ENCODE results near the gene CFAP92.

Gene CFAP92

GRCh38 chr3:128872744-128873143 lies 121.1 kb downstream of the CFAP92 start:
- H3K9me3 ChIP-seq (ENCODE audit: low read length): no peaks in the 10 kb centered on the region
- no peaks in the 10 kb centered on the region for H3F3A ChIP-seq (ENCODE audit: insufficient read depth, low read length)
- no peak for TF ChIP-seq CTCF (IDR thresholded peaks at IDR 0.05; ENCODE audit: low read length)
- no peak for TF ChIP-seq EZH2 (IDR thresholded peaks at IDR 0.05; ENCODE audit: borderline replicate concordance, low read length)
- H2AFZ ChIP-seq (ENCODE audit: low read length): no peak overlapping the region
- peaks cover 8% of the 10 kb centered on the region for H3K4me1 ChIP-seq (ENCODE audit: insufficient read depth, low read length, severe bottlenecking)
- H3K36me3 ChIP-seq (ENCODE audit: insufficient read depth, low read length): peaks cover 4% of the 10 kb centered on the region; the same call in 1 of the 2 replicates
- H3K27me3 ChIP-seq (ENCODE audit: insufficient read depth, low read length): no peaks in the 10 kb centered on the region
- H3K4me3 ChIP-seq (ENCODE audit: low read depth, low read length, poor library complexity, severe bottlenecking): no peak overlapping the region
- H3K79me2 ChIP-seq (ENCODE audit: insufficient read depth, low read length): no peaks in the 10 kb centered on the region
- H3K9ac ChIP-seq (ENCODE audit: low read length): no peak overlapping the region
- no peak overlapping the region for H3K4me2 ChIP-seq (ENCODE audit: low read length)
- H3K27ac ChIP-seq (ENCODE audit: low read depth, low read length, poor library complexity, severe bottlenecking): no peak overlapping the region
- no peaks in the 10 kb centered on the region for H3K9me2 ChIP-seq (ENCODE audit: low read depth, low read length)
- no peaks in the 10 kb centered on the region for H4K20me1 ChIP-seq (ENCODE audit: insufficient read depth, low read length)

GRCh38 chr3:128872282-128872681 lies 121.6 kb downstream of the CFAP92 start:
- no peaks in the 10 kb centered on the region for H3K36me3 ChIP-seq (ENCODE audit: insufficient read depth, low read length)
- TF ChIP-seq EZH2 (IDR thresholded peaks at IDR 0.05; ENCODE audit: borderline replicate concordance, low read length) (no peak), CTCF (IDR thresholded peaks at IDR 0.05; ENCODE audit: low read length) (no peak)
- no peak overlapping the region for H3K4me2 ChIP-seq (ENCODE audit: low read length)
- no peak overlapping the region for H3K4me3 ChIP-seq (ENCODE audit: low read depth, low read length, poor library complexity, severe bottlenecking)
- H3K79me2 ChIP-seq (ENCODE audit: insufficient read depth, low read length): no peaks in the 10 kb centered on the region
- no peak overlapping the region for H3K9ac ChIP-seq (ENCODE audit: low read length)
- H3K27ac ChIP-seq (ENCODE audit: low read depth, low read length, poor library complexity, severe bottlenecking): no peak overlapping the region
- no peak overlapping the region for H2AFZ ChIP-seq (ENCODE audit: low read length)
- no peaks in the 10 kb centered on the region for H3F3A ChIP-seq (ENCODE audit: insufficient read depth, low read length)
- H3K9me2 ChIP-seq (ENCODE audit: low read depth, low read length): no peaks in the 10 kb centered on the region
- no peaks in the 10 kb centered on the region for H4K20me1 ChIP-seq (ENCODE audit: insufficient read depth, low read length)
- peaks cover 4% of the 10 kb centered on the region for H3K4me1 ChIP-seq (ENCODE audit: insufficient read depth, low read length, severe bottlenecking)
- H3K9me3 ChIP-seq (ENCODE audit: low read length): no peaks in the 10 kb centered on the region
- H3K27me3 ChIP-seq (ENCODE audit: insufficient read depth, low read length): no peaks in the 10 kb centered on the region

- Histone ChIP-seq H4K20me1 (ENCODE audit: insufficient read depth, low read length) (no peaks in the 10 kb centered on the region), H3K79me2 (ENCODE audit: insufficient read depth, low read length) (no peaks in the 10 kb centered on the region), H3K9me3 (ENCODE audit: low read length) (no peaks in the 10 kb centered on the region), H2AFZ (ENCODE audit: low read length) (no peak overlapping the region), H3K9me2 (ENCODE audit: low read depth, low read length) (no peaks in the 10 kb centered on the region), H3K27me3 (ENCODE audit: insufficient read depth, low read length) (no peaks in the 10 kb centered on the region), H3K4me1 (ENCODE audit: insufficient read depth, low read length, severe bottlenecking) (no peaks in the 10 kb centered on the region), H3K4me2 (ENCODE audit: low read length) (no peak overlapping the region), H3K4me3 (ENCODE audit: low read depth, low read length, poor library complexity, severe bottlenecking) (no peak overlapping the region), H3K27ac (ENCODE audit: low read depth, low read length, poor library complexity, severe bottlenecking) (no peak overlapping the region), H3F3A (ENCODE audit: insufficient read depth, low read length) (no peaks in the 10 kb centered on the region), H3K9ac (ENCODE audit: low read length) (no peak overlapping the region), H3K36me3 (ENCODE audit: insufficient read depth, low read length) (no peaks in the 10 kb centered on the region)
- no peak for TF ChIP-seq CTCF (IDR thresholded peaks at IDR 0.05; ENCODE audit: low read length)
- no peak for TF ChIP-seq EZH2 (IDR thresholded peaks at IDR 0.05; ENCODE audit: borderline replicate concordance, low read length)
These were observed 123.5 kb downstream of the CFAP92 start for GRCh38 chr3:128870347-128870746.

All from OCI-LY1 (cell line).